HG03280 (cell line): Measurements from ENCODE around the gene ICOSLG.
"Not testable (repeated sequence)": the region's sequence is repeated elsewhere in the genome, so short reads cannot be mapped to it uniquely, and the experiment has no call there.

Source experiments
- ATAC-seq: cut with Tn5 transposase; IDR thresholded peaks from one replicate; pipeline ENCODE4 v1.9.1; 2021; ENCODE audit warnings: mild to moderate bottlenecking, moderate library complexity; ENCODE audit not compliant: unreplicated experiment

Gene ICOSLG

GRCh38 chr21:44227614-44228013 is 13.1 kb downstream of the ICOSLG start:
- ATAC-seq = not testable (repeated sequence)

DNA sequence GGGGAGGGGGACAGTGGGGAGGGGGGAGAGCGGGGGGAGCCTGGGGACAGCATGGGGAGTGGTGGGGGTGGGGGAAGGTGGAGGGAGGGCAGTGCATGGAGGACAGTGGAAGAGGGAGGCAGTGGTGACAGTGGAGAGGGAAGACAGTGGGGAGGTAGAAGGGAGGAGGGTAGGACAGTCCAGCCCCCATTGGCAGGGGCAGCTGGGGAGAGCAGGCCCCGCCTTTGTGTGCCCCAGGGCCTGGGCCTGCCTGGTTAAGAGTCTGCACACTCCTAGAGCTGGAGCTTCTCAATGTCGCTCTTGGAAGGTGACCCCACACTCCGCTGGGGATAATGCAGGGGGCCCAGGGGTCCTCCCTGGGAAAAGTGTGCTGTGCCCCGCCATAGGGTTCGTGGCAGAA is 15.1 kb downstream of the ICOSLG start:
- ATAC-seq = not testable (repeated sequence)

GRCh38 chr21:44223334-44223733 is 17.4 kb downstream of the ICOSLG start:
- ATAC-seq = not testable (repeated sequence)

DNA sequence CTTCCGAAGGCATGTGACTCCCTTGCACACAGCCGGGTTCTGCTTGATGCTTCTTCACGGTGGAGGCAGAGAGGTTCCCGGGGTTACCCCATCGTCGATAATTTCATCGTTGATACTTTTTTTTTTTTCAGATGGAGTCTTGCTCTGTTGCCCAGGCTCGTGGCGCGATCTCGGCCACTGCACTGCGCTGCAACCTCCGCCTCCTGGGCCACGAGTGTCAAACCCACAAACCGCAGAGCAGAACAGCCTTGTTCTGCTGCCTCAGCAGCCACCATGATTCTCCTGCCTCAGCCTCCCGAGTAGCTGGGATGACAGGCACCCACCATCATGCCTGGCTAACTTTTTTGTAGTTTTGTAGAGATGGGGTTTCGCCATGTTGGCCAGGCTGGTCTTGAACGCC is 20.1 kb downstream of the ICOSLG start:
- not testable (repeated sequence) for ATAC-seq

GRCh38 chr21:44218461-44218860 is 22.3 kb downstream of the ICOSLG start:
- ATAC-seq = not testable (repeated sequence)

GRCh38 chr21:44211978-44212377 is 28.8 kb downstream of the ICOSLG start:
- ATAC-seq = not testable (repeated sequence)

DNA sequence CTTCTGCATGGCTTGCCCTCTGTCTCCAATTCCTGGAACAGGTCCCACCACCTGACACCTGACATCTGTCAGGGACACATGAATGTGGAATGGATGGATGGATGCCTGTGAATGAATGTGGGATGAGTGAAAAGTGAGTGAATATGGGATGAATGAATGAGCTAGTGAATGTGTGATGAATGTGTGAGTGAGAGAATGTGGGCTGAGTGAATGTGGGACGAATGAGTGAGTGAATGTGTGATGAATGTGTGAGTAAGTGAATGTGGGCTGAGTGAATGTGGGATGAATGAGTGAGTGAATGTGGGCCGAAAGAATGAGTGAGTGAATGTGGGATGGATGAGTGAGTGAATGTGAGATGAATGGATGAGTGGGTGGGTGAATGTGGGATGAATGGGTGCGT is 29.2 kb downstream of the ICOSLG start:
- not testable (repeated sequence) for ATAC-seq

DNA sequence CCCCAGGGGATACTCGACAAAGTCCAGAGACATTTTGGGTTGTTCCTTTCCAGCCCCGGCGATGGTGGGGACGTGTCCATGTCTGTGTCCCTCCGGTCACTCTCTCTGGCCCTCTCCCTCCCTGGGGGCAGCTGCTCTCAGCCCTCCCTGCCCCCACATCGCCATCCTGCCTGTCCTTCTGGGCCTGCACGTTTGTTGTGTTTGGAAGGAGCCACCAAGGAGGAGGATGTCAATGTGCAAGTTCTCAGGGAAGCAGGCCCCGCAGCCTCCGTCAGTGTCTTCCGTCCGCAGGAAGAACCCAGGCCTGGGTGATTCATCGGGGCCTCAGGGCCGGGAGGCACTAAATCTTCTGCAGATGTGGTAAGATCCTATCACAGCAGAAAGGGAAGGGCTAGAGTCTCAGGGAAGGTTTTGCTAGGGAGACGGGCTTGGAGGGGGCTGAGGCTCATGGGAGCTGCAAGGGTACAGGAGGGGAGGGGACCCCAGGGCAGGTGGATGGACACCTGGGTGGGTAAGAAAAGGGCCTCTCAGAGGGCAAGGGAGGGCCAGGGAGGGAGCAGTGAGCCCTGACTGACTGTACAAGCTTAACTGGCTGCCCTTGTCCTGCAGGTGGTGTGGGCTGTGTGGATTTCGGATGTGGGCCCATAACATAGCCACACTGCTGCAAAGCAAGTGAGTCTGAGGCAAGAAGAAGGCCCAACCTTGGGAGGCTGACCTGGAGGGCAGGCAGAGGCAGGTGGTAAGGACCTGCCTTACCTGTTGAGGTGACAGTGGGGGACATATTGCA is 32.7 kb downstream of the ICOSLG start:
- ATAC-seq = not testable (repeated sequence)

GRCh38 chr21:44206698-44207676 is 33.8 kb downstream of the ICOSLG start:
- ATAC-seq = not testable (repeated sequence)

GRCh38 chr21:44206187-44206586 is 34.6 kb downstream of the ICOSLG start:
- not testable (repeated sequence) for ATAC-seq

- ATAC-seq = not testable (repeated sequence)
Measured at GRCh38 chr21:44202590-44203299, 38.0 kb downstream of the ICOSLG start.

DNA sequence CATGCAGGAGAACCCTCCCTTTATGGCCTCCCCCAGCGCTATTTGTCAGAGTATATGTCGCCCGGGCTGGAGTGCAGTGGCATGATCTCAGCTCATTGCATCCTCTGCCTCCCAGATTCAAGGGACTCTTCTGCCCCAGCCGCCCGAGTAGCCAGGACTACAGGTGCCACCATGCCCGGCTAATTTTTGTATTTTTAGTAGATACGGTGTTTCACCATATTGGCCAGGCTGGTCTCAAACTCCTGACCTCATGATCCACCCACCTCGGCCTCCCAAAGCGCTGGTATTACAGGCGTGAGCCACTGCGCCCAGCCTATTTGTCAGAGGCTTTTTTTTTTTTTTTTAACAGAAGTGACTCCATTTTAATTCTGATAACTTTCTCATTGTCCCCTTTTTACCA is 40.7 kb downstream of the ICOSLG start:
- not testable (repeated sequence) for ATAC-seq

GRCh38 chr21:44199448-44199847 is 41.3 kb downstream of the ICOSLG start:
- ATAC-seq = no peak

DNA sequence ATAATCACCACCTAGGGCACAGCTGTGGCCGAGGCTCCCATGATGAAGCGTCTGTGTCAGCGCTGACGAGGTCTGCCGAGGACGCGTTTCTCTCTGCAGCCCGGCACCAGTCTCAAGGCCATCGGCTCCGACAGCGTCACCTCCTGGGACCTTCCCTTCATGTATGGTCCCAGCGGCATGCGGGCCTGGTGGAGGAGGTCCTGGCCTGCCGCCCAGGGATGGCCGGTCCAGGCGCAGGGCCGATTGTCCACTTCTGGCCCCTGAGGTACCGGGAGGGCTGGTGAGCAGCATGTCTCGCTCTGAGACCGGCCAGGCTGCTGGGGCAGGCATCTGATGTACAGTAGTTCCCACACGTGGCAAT is 43.6 kb downstream of the ICOSLG start:
- not testable (repeated sequence) for ATAC-seq

- ATAC-seq = not testable (repeated sequence)
Measured at GRCh38 chr21:44196212-44197155, 44.3 kb downstream of the ICOSLG start.

- not testable (repeated sequence) for ATAC-seq
Measured at GRCh38 chr21:44194888-44195287, 45.9 kb downstream of the ICOSLG start.

DNA sequence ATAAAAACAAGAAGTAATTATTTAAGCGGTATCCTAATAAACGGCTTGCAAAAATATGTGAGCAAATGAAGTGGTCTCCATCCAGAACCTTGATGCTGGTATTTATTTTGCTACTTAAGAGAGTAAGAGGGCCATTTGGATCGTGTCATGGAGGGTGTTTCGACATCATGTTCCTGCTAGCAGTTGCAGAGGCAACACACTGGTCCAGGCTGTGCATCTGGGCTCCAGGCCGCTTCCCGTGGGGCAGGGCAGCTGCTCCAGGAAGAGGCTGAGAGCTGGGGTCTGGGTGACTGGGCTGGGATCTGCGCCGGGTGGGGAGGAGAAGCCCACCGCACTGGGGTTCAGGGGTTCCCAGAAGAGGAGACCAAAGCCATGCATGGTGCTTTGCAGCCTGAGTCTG is 46.3 kb downstream of the ICOSLG start:
- not testable (repeated sequence) for ATAC-seq

DNA sequence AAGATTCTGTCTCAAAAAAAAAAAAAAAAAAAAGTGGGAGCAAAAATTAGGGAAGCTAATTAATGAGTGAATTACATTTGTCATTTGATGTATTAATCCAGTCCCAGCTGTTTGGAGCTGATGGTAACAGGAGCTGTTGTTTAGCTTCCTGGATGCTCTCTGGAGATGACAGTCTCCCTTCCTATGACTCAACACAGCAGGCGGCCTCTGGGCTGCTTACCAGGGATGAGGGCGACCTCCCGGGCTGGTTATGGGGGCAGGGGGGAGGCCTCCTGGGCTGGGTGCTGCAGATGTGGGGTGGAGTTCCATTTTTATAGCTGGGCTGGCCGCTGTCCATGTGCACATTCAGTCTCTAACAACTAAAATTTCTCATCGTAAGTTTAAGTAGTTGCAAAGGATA is 47.6 kb downstream of the ICOSLG start:
- ATAC-seq = not testable (repeated sequence)

- not testable (repeated sequence) for ATAC-seq
Measured at GRCh38 chr21:44190349-44191271, 50.1 kb downstream of the ICOSLG start.
